Ishikawa (cell line): ENCODE results near the gene HARBI1.

Experiments
- CEBPB ChIP-seq: IDR thresholded peaks from 2 replicates; pipeline ENCODE4 v1.6.1; 2012
- CREB1 ChIP-seq: IDR thresholded peaks from 2 replicates; pipeline ENCODE4 v1.6.1; 2012; ENCODE audit warnings: low read depth
- EP300 ChIP-seq: IDR thresholded peaks from 2 replicates; pipeline ENCODE4 v1.6.1; 2012; ENCODE audit warnings: borderline replicate concordance
- NFIC ChIP-seq: IDR thresholded peaks from 2 replicates; pipeline ENCODE4 v1.6.1; 2012
- YY1 ChIP-seq: IDR thresholded peaks from 2 replicates; pipeline ENCODE4 v1.6.1; 2012; ENCODE audit warnings: low read depth
- TF ChIP-seq, protein P1 (sequence below): IDR thresholded peaks from 2 replicates; pipeline ENCODE4 v1.6.1; 2012; ENCODE audit warnings: low read depth, mild to moderate bottlenecking
- TF ChIP-seq, protein P2 (sequence below): IDR thresholded peaks from 2 replicates; pipeline ENCODE4 v1.6.1; 2012
- TF ChIP-seq, protein P3 (sequence below): IDR thresholded peaks from 2 replicates; pipeline ENCODE4 v1.6.1; 2012

DNA sequence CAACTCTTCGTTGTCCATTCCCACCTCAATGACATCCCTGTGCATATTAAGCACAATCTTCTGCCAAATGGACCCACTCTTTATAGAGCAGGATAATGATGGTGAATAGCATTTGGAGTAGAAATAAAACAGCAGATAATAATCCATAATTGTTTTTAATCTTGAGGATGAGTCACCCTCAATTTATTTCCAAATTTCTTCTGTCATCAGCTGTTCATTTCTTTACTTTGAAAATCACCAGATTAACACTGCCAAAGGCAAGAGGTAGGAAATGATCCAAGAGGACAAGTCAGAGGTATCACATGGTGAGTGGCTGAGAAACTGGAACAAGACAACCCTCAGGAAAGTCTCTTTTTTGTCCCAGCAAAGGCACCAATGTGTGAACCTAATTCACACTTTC, 15.9 kb downstream of the HARBI1 start:
- TF ChIP-seq YY1: no peak
- TF ChIP-seq EP300: no peak
- TF ChIP-seq, protein P1, sequence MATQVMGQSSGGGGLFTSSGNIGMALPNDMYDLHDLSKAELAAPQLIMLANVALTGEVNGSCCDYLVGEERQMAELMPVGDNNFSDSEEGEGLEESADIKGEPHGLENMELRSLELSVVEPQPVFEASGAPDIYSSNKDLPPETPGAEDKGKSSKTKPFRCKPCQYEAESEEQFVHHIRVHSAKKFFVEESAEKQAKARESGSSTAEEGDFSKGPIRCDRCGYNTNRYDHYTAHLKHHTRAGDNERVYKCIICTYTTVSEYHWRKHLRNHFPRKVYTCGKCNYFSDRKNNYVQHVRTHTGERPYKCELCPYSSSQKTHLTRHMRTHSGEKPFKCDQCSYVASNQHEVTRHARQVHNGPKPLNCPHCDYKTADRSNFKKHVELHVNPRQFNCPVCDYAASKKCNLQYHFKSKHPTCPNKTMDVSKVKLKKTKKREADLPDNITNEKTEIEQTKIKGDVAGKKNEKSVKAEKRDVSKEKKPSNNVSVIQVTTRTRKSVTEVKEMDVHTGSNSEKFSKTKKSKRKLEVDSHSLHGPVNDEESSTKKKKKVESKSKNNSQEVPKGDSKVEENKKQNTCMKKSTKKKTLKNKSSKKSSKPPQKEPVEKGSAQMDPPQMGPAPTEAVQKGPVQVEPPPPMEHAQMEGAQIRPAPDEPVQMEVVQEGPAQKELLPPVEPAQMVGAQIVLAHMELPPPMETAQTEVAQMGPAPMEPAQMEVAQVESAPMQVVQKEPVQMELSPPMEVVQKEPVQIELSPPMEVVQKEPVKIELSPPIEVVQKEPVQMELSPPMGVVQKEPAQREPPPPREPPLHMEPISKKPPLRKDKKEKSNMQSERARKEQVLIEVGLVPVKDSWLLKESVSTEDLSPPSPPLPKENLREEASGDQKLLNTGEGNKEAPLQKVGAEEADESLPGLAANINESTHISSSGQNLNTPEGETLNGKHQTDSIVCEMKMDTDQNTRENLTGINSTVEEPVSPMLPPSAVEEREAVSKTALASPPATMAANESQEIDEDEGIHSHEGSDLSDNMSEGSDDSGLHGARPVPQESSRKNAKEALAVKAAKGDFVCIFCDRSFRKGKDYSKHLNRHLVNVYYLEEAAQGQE: no peak
- TF ChIP-seq CREB1: no peak
- TF ChIP-seq, protein P2, sequence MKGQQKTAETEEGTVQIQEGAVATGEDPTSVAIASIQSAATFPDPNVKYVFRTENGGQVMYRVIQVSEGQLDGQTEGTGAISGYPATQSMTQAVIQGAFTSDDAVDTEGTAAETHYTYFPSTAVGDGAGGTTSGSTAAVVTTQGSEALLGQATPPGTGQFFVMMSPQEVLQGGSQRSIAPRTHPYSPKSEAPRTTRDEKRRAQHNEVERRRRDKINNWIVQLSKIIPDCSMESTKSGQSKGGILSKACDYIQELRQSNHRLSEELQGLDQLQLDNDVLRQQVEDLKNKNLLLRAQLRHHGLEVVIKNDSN: no peak
- TF ChIP-seq, protein P3, sequence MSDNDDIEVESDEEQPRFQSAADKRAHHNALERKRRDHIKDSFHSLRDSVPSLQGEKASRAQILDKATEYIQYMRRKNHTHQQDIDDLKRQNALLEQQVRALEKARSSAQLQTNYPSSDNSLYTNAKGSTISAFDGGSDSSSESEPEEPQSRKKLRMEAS: no peak
- TF ChIP-seq NFIC: no peak
- no peak for TF ChIP-seq CEBPB
